HG03442 (cell line): ENCODE results near the gene ZSWIM3.

Experiments used
- ATAC-seq: cut with Tn5 transposase; IDR thresholded peaks from one replicate; pipeline ENCODE4 v1.9.1; 2021; ENCODE audit warnings: mild to moderate bottlenecking, moderate library complexity; ENCODE audit not compliant: unreplicated experiment

ZSWIM3 gene

GRCh38 chr20:45907219-45907948 lies 50.0 kb downstream of the ZSWIM3 start:
- ATAC-seq, result no peak

GRCh38 chr20:45908084-45908483 lies 50.7 kb downstream of the ZSWIM3 start:
- no peak for ATAC-seq

- ATAC-seq, result no peak
These were observed 52.0 kb downstream of the ZSWIM3 start for GRCh38 chr20:45909336-45909808.

GRCh38 chr20:45909817-45910669 lies 52.6 kb downstream of the ZSWIM3 start:
- ATAC-seq, result no peak

GRCh38 chr20:45910670-45911485 lies 53.5 kb downstream of the ZSWIM3 start:
- peak; percentile 79 for ATAC-seq

- no peak for ATAC-seq
These were observed 54.3 kb downstream of the ZSWIM3 start, which contains the start of gene PLTP for GRCh38 chr20:45911486-45912343. Gene PLTP (minus strand): TSS chr20:45912155. CDS start chr20:45911452, 703 bp downstream.

- no peak for ATAC-seq
These were observed 54.9 kb downstream of the ZSWIM3 start for GRCh38 chr20:45912344-45912682.

- ATAC-seq, result no peak
These were observed 55.7 kb downstream of the ZSWIM3 start for GRCh38 chr20:45913116-45913515.

GRCh38 chr20:45917790-45918141 lies 60.4 kb downstream of the ZSWIM3 start:
- no peak for ATAC-seq

GRCh38 chr20:45918182-45918737 lies 60.8 kb downstream of the ZSWIM3 start:
- ATAC-seq, result no peak

- ATAC-seq, result no peak
These were observed 61.5 kb downstream of the ZSWIM3 start for GRCh38 chr20:45918779-45919537.

- no peak for ATAC-seq
These were observed 62.4 kb downstream of the ZSWIM3 start for GRCh38 chr20:45919542-45920399.

GRCh38 chr20:45920462-45921336 lies 63.3 kb downstream of the ZSWIM3 start:
- ATAC-seq, result no peak

- no peak for ATAC-seq
These were observed 64.1 kb downstream of the ZSWIM3 start for GRCh38 chr20:45921337-45922189.

GRCh38 chr20:45924391-45925261 lies 67.2 kb downstream of the ZSWIM3 start:
- no peak for ATAC-seq
